OCI-LY3 (cell line): ENCODE measurements around the gene ETFB.
A peak's percentile ranks its signal among the peaks of the same experiment; 100 is the strongest.

Experiments used
- EZH2phosphoT487 ChIP-seq: fragments of 200-600 bp; shearing (Covaris generic); IDR thresholded peaks from 2 replicates; pipeline ENCODE4 v1.6.1; 2018; ENCODE audit warnings: antibody characterized with exemption, mixed run types, low read depth
- TF ChIP-seq, protein P1 (sequence below): fragments of 200-600, 300-600 bp; sonication (generic); IDR thresholded peaks from 2 replicates; pipeline ENCODE4 v1.5.1; 2014; ENCODE audit warnings: antibody characterized with exemption, low read length, low read depth

GRCh38 chr19:51296336-51297093 is 69.7 kb downstream of the ETFB start:
- TF ChIP-seq, protein P1, sequence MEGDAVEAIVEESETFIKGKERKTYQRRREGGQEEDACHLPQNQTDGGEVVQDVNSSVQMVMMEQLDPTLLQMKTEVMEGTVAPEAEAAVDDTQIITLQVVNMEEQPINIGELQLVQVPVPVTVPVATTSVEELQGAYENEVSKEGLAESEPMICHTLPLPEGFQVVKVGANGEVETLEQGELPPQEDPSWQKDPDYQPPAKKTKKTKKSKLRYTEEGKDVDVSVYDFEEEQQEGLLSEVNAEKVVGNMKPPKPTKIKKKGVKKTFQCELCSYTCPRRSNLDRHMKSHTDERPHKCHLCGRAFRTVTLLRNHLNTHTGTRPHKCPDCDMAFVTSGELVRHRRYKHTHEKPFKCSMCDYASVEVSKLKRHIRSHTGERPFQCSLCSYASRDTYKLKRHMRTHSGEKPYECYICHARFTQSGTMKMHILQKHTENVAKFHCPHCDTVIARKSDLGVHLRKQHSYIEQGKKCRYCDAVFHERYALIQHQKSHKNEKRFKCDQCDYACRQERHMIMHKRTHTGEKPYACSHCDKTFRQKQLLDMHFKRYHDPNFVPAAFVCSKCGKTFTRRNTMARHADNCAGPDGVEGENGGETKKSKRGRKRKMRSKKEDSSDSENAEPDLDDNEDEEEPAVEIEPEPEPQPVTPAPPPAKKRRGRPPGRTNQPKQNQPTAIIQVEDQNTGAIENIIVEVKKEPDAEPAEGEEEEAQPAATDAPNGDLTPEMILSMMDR, result peak; percentile 41
- no peak for TF ChIP-seq EZH2phosphoT487
